ENCODE results near the gene TIAM1.
"Not testable (repeated sequence)": the region's sequence is repeated elsewhere in the genome, so short reads cannot be mapped to it uniquely, and the experiment has no call there.

Gene TIAM1

GRCh38 chr21:31233711-31234110 lies 110.3 kb downstream of the TIAM1 start:
- Histone ChIP-seq H3K4me3 (ENCODE audit: low read depth, low read length) (no peak overlapping the region), H3K9me3 (no peaks in the 10 kb centered on the region), H3K27me3 (no peaks in the 10 kb centered on the region), H3K36me3 (no peaks in the 10 kb centered on the region), H3K4me1 (no peaks in the 10 kb centered on the region)
- no peak for DNase-seq
- no peak for TF ChIP-seq CTCF (IDR thresholded peaks at IDR 0.05; ENCODE audit: low read depth, low read length)

GRCh38 chr21:31232344-31232743 lies 111.7 kb downstream of the TIAM1 start:
- Histone ChIP-seq H3K4me1 (no peaks in the 10 kb centered on the region), H3K27me3 (no peaks in the 10 kb centered on the region), H3K9me3 (no peaks in the 10 kb centered on the region), H3K36me3 (no peaks in the 10 kb centered on the region), H3K4me3 (ENCODE audit: low read depth, low read length) (no peak overlapping the region)
- TF ChIP-seq CTCF (IDR thresholded peaks at IDR 0.05; ENCODE audit: low read depth, low read length): no peak
- DNase-seq: no peak

- no peaks in the 10 kb centered on the region for H3K27me3 ChIP-seq
- no peaks in the 10 kb centered on the region for H3K4me1 ChIP-seq
- no peaks in the 10 kb centered on the region for H3K9me3 ChIP-seq
- no peak for TF ChIP-seq CTCF (IDR thresholded peaks at IDR 0.05; ENCODE audit: low read depth, low read length)
- no peak overlapping the region for H3K4me3 ChIP-seq (ENCODE audit: low read depth, low read length)
- DNase-seq: no peak
- no peaks in the 10 kb centered on the region for H3K36me3 ChIP-seq
Measured at GRCh38 chr21:31230937-31231336, 113.1 kb downstream of the TIAM1 start.

GRCh38 chr21:31228723-31229122 lies 115.3 kb downstream of the TIAM1 start:
- H3K4me3 ChIP-seq (ENCODE audit: low read depth, low read length); H3K36me3 ChIP-seq; DNase-seq; H3K9me3 ChIP-seq; H3K4me1 ChIP-seq; H3K27me3 ChIP-seq: not testable (repeated sequence)

GRCh38 chr21:31225713-31226112 lies 118.3 kb downstream of the TIAM1 start:
- no peak overlapping the region for H3K4me3 ChIP-seq (ENCODE audit: low read depth, low read length)
- no peaks in the 10 kb centered on the region for H3K36me3 ChIP-seq

GRCh38 chr21:31222142-31222541 lies 121.9 kb downstream of the TIAM1 start:
- TF ChIP-seq CTCF (IDR thresholded peaks at IDR 0.05; ENCODE audit: low read depth, low read length): no peak
- H3K9me3 ChIP-seq: no peaks in the 10 kb centered on the region; the same call in 1 of the 2 replicates
- H3K36me3 ChIP-seq: no peaks in the 10 kb centered on the region
- H3K4me1 ChIP-seq: no peaks in the 10 kb centered on the region
- no peaks in the 10 kb centered on the region for H3K27me3 ChIP-seq
- no peak for DNase-seq
- H3K4me3 ChIP-seq (ENCODE audit: low read depth, low read length): no peak overlapping the region

More at GRCh38 chr21:31225713-31226112, 118.3 kb downstream of the TIAM1 start:
- Histone ChIP-seq H3K27me3 (no peaks in the 10 kb centered on the region), H3K9me3 (no peaks in the 10 kb centered on the region), H3K4me1 (no peaks in the 10 kb centered on the region)
- DNase-seq: no peak
- no peak for TF ChIP-seq CTCF (IDR thresholded peaks at IDR 0.05; ENCODE audit: low read depth, low read length)

- DNase-seq: no peak
- no peaks in the 10 kb centered on the region for H3K27me3 ChIP-seq
- no peaks in the 10 kb centered on the region; the same call in 1 of the 2 replicates for H3K9me3 ChIP-seq
- no peak for TF ChIP-seq CTCF (IDR thresholded peaks at IDR 0.05; ENCODE audit: low read depth, low read length)
- no peak overlapping the region for H3K4me3 ChIP-seq (ENCODE audit: low read depth, low read length)
- no peaks in the 10 kb centered on the region for H3K4me1 ChIP-seq
- no peaks in the 10 kb centered on the region for H3K36me3 ChIP-seq
Measured at GRCh38 chr21:31221043-31221442, 123.0 kb downstream of the TIAM1 start.

All from BE2C (cell line).